ENCODE results near the gene PLVAP. TPM values are rescaled to one million over a fixed set of nuclear protein-coding genes. Genes with fewer than 3 reads are reported as not detected.

PLVAP gene
- total and polyA plus RNA-seq, 2 donors (not counting 3 experiments of a cell fraction or from before 2014, with no cell fraction given): 5.7 to 16.9 TPM

- Histone ChIP-seq H3K4me2 (ENCODE audit: insufficient read depth, low read length) (no peak overlapping the region), H3K27ac (ENCODE audit: insufficient read depth, low read depth, low read length) (no peak overlapping the region), H3K4me3 (replicated peaks in 1 of 3; ENCODE audit: insufficient read depth in 1 of 3, low read depth in 1 of 3, low read length in 3 of 3) (no peak overlapping the region), H4K20me1 (replicated peaks; ENCODE audit: control insufficient read depth, extremely low read depth, insufficient read depth, low read length) (no peaks in the 10 kb centered on the region), H2AFZ (ENCODE audit: low read depth, low read length) (peak overlapping the region; percentile 69), H3K9me1 (replicated peaks; ENCODE audit: control insufficient read depth, extremely low read depth, insufficient read depth, low read length) (no peaks in the 10 kb centered on the region), H3K9ac (replicated peaks; ENCODE audit: extremely low read depth, insufficient read depth, low read length) (no peak overlapping the region), H3K27me3 (ENCODE audit: control insufficient read depth in 2 of 2, insufficient read depth in 2 of 2, low read length in 2 of 2) (peaks cover 2 to 3% of the 10 kb centered on the region in 2 experiments), H3K9me3 (replicated peaks; ENCODE audit: control insufficient read depth, insufficient read depth, low read length) (no peaks in the 10 kb centered on the region), H3K36me3 (ENCODE audit: control insufficient read depth in 2 of 2, extremely low read depth in 1 of 2, insufficient read depth in 2 of 2, low read length in 2 of 2) (no peaks in the 10 kb centered on the region), H3K79me2 (ENCODE audit: control insufficient read depth, insufficient read depth, low read length) (no peaks in the 10 kb centered on the region), H3K4me1 (ENCODE audit: control insufficient read depth, extremely low read depth, insufficient read depth, low read length) (peaks cover 16% of the 10 kb centered on the region)
- FAIRE-seq (peak; percentile 68), DNase-seq (ENCODE audit: low read depth, low spot score) (peak; percentile 55)
- TF ChIP-seq CTCF (IDR thresholded peaks at IDR 0.05; ENCODE audit: extremely low read depth in 1 of 2, insufficient read depth in 1 of 2, low read depth in 1 of 2, low read length in 2 of 2) (peak; percentile 62 to 82), POLR2A (IDR thresholded peaks at IDR 0.05; ENCODE audit: low read depth, low read length) (peak; percentile 55), MYC (IDR thresholded peaks at IDR 0.05; ENCODE audit: low read depth, low read length) (no peak), POLR2AphosphoS5 (IDR thresholded peaks at IDR 0.05; ENCODE audit: insufficient read depth, low read depth, low read length) (peak; percentile 67), FOS (IDR thresholded peaks at IDR 0.05; ENCODE audit: borderline replicate concordance, insufficient read depth, low read length) (no peak)
- no TSS peak for BruUV-seq (replicated peaks)
- intact Hi-C loops (cut with micrococcal nuclease) (loop anchor here (1.0 kb wide), 2 partner anchors 25 to 71 kb away; partner anchors contain the start of gene MVB12A), dilution Hi-C loops (cut with MboI; ENCODE audit: extremely low pct_ligation_motif_present, low sequenced_read_pairs) (no loop called here)
- CTCF ChIA-PET: interaction anchor here (0.6 to 2.6 kb wide), 8 partner anchors 25 to 372 kb away, joined by 3 to 12 read pairs (median 4); partner anchors contain the start of gene MVB12A
- POLR2A ChIA-PET: interaction anchor here (0.5 kb wide), 1 partner anchor 9 kb away, joined by 3 read pairs; no protein-coding TSS in a partner anchor
Observed at GRCh38 chr19:17394891-17395415, 17.8 kb upstream of the PLVAP start.

- Histone ChIP-seq H2AFZ (ENCODE audit: low read depth, low read length) (peak within 1 kb of the TSS; percentile 69), H3K4me2 (ENCODE audit: insufficient read depth, low read length) (no peak within 1 kb of the TSS), H3K79me2 (ENCODE audit: control insufficient read depth, insufficient read depth, low read length) (no peaks in the 10 kb centered on the region), H3K9me1 (replicated peaks; ENCODE audit: control insufficient read depth, extremely low read depth, insufficient read depth, low read length) (no peaks in the 10 kb centered on the region), H3K36me3 (ENCODE audit: control insufficient read depth in 2 of 2, extremely low read depth in 1 of 2, insufficient read depth in 2 of 2, low read length in 2 of 2) (no peaks in the 10 kb centered on the region), H3K27me3 (ENCODE audit: control insufficient read depth in 2 of 2, insufficient read depth in 2 of 2, low read length in 2 of 2) (peaks cover 6% of the 10 kb centered on the region in 2 experiments), H3K9me3 (replicated peaks; ENCODE audit: control insufficient read depth, insufficient read depth, low read length) (no peaks in the 10 kb centered on the region), H3K4me1 (ENCODE audit: control insufficient read depth, extremely low read depth, insufficient read depth, low read length) (peaks cover 16% of the 10 kb centered on the region), H3K4me3 (replicated peaks in 1 of 3; ENCODE audit: insufficient read depth in 1 of 3, low read depth in 1 of 3, low read length in 3 of 3) (no peak within 1 kb of the TSS), H4K20me1 (replicated peaks; ENCODE audit: control insufficient read depth, extremely low read depth, insufficient read depth, low read length) (no peaks in the 10 kb centered on the region), H3K27ac (ENCODE audit: insufficient read depth, low read depth, low read length) (no peak within 1 kb of the TSS), H3K9ac (replicated peaks; ENCODE audit: extremely low read depth, insufficient read depth, low read length) (no peak within 1 kb of the TSS)
- dilution Hi-C loops (cut with MboI; ENCODE audit: extremely low pct_ligation_motif_present, low sequenced_read_pairs) (no loop called here), intact Hi-C loops (cut with micrococcal nuclease) (no loop called here)
- no TSS peak for BruUV-seq (replicated peaks)
- ChIA-PET CTCF (interaction anchor here (0.6 to 2.6 kb wide), 9 partner anchors 10 to 155 kb away, joined by 3 to 12 read pairs (median 4); partner anchors contain the start of gene MVB12A), POLR2A (no interaction called here)
- no peak for TF ChIP-seq CTCF (IDR thresholded peaks at IDR 0.05; ENCODE audit: extremely low read depth in 1 of 2, insufficient read depth in 1 of 2, low read depth in 1 of 2, low read length in 2 of 2)
- TF ChIP-seq MAX (IDR thresholded peaks at IDR 0.05; ENCODE audit: insufficient read depth, insufficient read length): no peak
- TF ChIP-seq EZH2 (IDR thresholded peaks at IDR 0.05; ENCODE audit: borderline replicate concordance, low read depth, low read length, severe bottlenecking): no peak
- TF ChIP-seq POLR2AphosphoS5 (IDR thresholded peaks at IDR 0.05; ENCODE audit: insufficient read depth, low read depth, low read length): peak; percentile 10
- no peak for TF ChIP-seq JUN (IDR thresholded peaks at IDR 0.05; ENCODE audit: borderline replicate concordance, insufficient read depth, insufficient read length, low read depth)
- TF ChIP-seq GATA2 (IDR thresholded peaks at IDR 0.05; ENCODE audit: insufficient read depth, insufficient read length, low read depth, low read length): no peak
- TF ChIP-seq FOS (IDR thresholded peaks at IDR 0.05; ENCODE audit: borderline replicate concordance, insufficient read depth, low read length): no peak
- no peak for TF ChIP-seq MYC (IDR thresholded peaks at IDR 0.05; ENCODE audit: low read depth, low read length)
- FAIRE-seq (no peak), DNase-seq (ENCODE audit: low read depth, low spot score) (no peak)
Observed at GRCh38 chr19:17393914-17394313, 16.8 kb upstream of the PLVAP start, which contains the start of gene CCDC194. Gene CCDC194, minus strand, starts transcription at chr19:17394196. Its CDS starts 38 bp downstream, at chr19:17394158.

Measured in endothelial cell of umbilical vein (primary cell).